GM21447 (cell line): Measurements from ENCODE around the gene INHBA.
A peak's percentile ranks its signal among the peaks of the same experiment; 100 is the strongest.

Experiments
- ATAC-seq: cut with Tn5 transposase; IDR thresholded peaks from one replicate; pipeline ENCODE4 v1.9.1; 2021; ENCODE audit not compliant: unreplicated experiment

INHBA gene

GRCh38 chr7:41711283-41712064 is 8.6 kb upstream of the INHBA start:
- no peak for ATAC-seq

DNA sequence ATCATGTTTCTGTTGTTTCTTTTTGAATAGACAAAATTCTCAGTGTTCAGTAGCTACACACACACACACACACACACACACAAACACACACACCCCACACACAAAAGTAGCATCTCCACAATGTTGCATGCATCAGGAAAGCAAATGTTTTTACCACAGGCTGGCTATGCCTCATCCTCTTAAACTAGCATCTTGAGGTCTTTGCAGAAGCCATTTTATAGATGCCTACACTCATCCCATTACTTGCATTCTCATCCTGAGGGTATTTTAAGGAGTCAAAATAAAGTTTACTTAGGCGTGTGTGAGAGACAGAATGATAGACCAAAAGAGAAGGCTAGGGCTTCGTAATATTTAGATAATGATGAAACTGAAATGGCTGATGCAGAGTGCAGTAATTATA is 7.9 kb upstream of the INHBA start:
- ATAC-seq = no peak

GRCh38 chr7:41709621-41710020 is 6.7 kb upstream of the INHBA start:
- ATAC-seq = no peak

DNA sequence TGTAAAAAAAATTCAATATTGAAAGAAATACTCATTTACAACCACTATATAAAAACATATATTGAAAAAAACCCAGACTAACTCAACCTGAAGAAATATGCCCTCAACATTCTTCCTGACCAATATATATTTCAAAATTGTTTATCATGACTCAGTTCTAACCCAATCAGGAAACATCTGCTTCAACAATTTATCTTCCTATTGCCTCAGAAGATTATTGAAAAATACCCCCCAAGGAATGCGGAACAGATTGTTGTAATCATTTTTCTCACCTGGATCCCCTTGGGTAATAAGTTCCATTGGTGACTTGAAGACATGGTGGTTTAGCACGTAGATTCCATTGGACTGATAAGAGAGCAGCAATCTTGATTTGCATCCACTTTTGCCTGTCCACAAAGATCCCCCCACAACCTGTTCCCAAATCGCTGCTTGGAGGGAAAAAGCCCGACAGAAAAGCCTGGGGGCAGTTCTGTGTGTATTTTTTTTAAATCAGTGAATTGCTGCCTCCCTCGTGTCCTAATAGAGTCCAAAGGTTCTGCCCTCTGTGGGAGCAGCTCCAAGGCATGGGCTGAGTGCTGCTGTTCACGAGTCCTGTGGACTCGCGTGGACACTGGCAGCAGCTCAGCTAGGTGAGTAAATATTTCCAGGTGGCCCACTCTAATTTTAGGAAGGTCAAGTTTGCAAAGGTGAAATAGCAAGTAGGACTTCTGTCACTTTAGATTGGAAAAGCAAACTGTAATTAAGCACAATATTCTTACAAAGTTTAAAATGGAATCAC is 5.9 kb upstream of the INHBA start:
- no peak for ATAC-seq

GRCh38 chr7:41706228-41706930 is 3.5 kb upstream of the INHBA start:
- ATAC-seq = no peak

DNA sequence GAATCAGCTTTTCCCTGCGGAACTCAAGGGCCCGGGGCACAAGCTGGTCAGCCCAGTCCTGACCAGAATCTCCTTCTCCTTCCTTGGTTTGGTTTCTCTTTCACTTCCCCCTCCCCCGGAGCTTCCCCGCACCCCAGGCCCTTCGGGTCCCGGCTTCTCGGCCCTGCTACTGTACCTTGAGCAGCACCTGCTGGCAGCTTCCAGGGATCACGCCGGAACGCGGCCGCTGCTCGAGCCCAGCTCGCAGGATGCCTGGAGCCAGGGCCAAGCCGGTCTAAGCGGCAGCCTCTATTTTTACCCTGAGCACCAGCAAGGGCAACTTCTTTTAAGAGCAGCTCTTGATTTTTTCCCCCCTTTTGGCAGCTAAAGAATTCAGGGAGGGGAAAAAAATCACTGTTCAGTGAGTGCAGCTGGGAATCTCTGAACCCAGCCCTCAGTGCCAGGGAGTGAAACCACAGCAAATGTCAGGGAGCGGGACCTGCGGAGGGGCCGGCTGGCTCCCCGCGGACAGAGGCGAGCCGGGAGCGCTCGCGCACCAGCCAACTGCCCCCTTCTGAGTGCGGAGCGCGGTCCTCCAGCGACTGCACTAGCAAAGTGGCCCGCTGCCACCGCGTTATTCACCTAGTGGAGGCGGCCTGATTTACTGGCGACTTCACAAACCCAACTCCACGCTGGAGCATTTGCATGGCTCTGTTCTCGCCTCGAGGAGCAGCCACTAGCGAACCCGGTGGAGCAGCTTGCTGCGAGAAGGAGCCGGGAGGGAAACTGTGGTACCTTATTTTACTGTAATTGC is 2.4 kb upstream of the INHBA start:
- ATAC-seq = peak; percentile 91

DNA sequence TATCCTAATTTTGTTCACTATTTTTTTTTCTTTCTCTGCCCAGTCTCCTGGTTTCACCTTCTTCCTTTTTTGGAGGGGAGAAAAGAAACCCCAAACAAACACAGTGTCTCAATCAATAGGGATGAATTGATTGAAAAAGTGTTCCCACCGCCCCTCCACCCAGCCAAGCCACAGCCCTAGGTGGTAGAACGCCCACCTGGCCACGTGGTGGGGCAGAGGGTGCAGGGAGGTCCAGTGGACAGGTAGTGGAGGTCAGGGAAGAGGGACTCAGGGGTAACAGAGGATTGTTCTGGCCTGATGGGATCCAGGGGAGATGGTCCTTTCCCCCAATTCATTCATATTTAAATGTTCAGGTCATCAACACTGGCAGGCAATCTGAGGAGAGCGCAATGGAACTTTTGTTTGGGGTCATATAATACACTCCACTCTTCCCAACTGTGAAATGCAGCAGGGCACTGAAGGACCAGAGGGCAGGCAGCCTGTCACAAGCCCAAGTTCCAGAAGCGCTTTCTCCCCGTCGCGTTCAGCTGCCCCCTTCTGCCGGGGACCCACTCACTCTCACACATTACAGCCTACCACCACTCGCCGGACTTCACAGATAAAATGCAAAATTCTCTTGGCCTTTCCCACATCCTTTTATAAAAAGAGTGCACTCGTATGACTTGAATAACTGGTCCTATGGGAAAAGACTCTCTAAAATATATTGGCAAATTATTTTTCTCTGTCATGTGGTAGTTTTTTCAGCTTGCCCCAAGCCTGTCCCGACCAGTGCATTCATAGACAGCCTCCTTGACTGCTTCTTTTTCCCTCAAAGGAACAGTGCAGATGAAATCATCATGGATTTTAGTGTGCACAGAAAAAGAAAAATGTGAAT is 1.6 kb downstream of the INHBA start:
- no peak for ATAC-seq

- no peak for ATAC-seq
Measured at GRCh38 chr7:41700044-41700471, 2.8 kb downstream of the INHBA start.

DNA sequence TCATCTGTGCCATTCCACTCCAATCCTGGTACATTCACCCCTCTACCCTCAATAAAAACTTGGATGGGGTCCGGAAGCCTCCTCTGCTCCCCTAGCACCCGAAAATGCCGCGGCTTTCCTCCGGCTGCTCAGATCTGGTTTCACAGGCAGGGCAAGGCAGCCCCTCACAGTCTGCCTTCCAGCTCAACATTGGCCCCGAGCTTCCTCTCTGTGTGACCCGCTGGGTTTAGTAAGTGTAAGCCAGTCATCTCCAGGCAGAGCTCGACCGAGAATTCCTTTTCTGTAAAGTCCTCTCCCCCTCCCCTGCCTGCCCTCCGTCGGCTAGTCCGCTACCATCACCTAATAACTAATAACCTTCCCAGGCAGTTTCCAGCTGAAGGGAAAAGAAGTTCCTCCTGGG is 3.4 kb downstream of the INHBA start:
- ATAC-seq = no peak

DNA sequence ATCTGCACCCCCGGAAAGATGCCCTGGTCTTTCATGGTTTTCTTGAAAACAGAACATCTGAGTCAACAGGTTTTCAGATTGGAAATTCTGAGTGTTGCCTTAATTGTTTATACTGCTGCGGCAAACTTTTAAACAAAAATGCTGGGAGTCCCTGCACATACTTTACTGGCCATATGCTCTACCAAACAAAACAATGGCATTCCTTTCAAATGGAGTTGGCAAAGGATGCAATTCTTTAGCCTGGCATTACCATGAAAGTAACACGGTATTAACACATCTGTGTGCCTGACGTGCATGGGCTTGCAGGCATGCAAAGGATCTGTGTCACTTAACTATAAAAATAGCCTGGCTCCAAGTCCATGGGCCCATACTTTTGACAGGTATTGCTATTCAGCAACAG is 4.2 kb downstream of the INHBA start:
- ATAC-seq = no peak

- no peak for ATAC-seq
Measured at GRCh38 chr7:41698114-41698513, 4.8 kb downstream of the INHBA start.

- ATAC-seq = no peak
Measured at GRCh38 chr7:41696323-41696916, 6.5 kb downstream of the INHBA start.

- ATAC-seq = no peak
Measured at GRCh38 chr7:41695661-41696322, 7.1 kb downstream of the INHBA start.

- no peak for ATAC-seq
Measured at GRCh38 chr7:41694495-41694894, 8.4 kb downstream of the INHBA start.

DNA sequence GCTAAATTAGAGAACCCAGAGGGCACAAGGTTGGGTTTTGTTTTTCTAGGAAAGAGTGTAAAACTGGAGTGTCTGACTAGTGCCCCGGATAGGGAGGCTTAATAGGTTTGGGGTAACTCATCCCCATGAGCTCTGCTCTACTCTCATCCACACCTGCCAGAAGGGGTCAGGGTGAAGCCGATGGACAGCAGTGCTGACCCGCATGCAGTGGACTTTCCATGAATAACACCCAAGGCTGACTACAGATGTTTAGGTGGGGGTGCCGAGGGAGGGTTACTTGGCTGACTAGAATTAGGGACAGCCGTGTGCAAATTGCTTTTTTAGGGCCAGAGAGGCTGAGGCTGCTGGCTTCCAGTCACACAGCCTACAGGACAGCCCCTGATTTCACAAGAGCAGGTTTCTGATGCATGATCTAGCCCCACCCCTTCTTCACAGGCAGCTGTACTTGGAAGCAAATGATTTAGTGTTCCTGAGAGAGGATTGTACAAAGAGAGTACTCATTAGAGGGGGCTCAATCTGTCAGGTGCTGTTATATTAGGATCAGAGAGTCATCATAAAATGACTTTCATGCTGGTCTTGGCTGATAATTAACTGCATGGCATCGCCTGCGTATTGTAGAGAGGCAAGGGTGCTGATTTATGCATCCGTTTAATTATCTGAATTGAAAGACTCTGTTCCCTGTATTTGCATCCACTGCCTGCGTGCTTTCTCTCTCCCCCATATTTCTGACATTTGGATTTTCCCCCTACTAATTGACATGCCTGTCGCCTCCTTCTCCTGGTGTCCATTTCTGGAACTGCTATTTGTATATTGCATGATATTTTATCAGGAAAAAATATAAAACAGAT is 9.5 kb downstream of the INHBA start:
- ATAC-seq = no peak

GRCh38 chr7:41692251-41692650 is 10.6 kb downstream of the INHBA start:
- ATAC-seq = no peak

DNA sequence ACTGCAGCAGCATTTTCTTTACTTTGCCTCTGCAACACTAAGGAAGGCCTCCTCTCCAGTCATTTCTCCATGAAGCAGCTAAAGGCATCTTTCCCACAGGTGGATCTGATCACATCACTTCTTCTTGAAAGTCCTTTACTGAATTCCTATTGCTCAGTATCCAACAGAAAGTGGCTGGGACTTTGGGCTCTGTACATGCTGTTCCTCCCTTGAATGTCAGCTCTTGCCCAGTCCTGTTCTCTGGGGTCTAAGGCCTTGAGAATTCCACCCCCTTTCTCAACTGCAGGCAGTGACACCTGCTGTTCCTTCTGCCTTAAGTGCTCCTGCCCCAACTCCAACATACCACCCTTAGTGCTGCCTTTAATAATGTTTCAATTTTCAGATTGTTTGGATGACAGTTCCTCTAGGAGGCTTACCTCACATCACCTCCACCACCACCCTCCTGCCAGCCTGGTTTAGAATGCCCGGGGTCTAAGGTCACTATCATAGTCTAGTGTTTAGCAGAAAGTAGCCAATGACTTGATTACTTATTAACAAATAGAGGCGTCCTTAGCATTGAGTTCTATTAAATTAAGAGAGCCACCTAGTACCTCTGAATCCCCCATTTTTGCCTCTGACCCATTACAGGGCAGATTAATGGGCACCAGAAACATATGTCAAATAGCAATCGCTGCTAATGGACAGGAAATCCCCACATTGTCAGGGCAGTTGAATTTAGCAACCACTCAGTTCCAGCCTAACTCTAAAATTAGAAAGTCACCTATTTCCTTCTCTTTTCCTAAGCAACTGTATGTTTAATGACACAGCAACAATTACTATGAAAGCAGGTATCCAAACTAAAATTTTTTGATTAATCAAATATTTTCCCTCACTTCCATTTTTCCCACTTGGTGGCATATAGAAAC is 11.4 kb downstream of the INHBA start:
- no peak for ATAC-seq
